HG02610 (cell line): ENCODE data around the gene ZNF236.
A peak's percentile ranks its signal among the peaks of the same experiment; 100 is the strongest.

Experiments
- ATAC-seq: cut with Tn5 transposase; IDR thresholded peaks from one replicate; pipeline ENCODE4 v1.9.1; 2021; ENCODE audit warnings: mild to moderate bottlenecking, moderate library complexity; ENCODE audit not compliant: unreplicated experiment

ZNF236 gene

GRCh38 chr18:76967721-76968472 is 145.5 kb downstream of the ZNF236 start:
- ATAC-seq = no peak

- ATAC-seq = no peak
Measured at GRCh38 chr18:76970770-76971559, 148.6 kb downstream of the ZNF236 start.

GRCh38 chr18:76972241-76972640 is 149.9 kb downstream of the ZNF236 start:
- no peak for ATAC-seq

- ATAC-seq = no peak
Measured at GRCh38 chr18:76972846-76973519, 150.6 kb downstream of the ZNF236 start.

GRCh38 chr18:76973520-76974266 is 151.3 kb downstream of the ZNF236 start:
- ATAC-seq = no peak

GRCh38 chr18:76974386-76974785 is 152.0 kb downstream of the ZNF236 start:
- ATAC-seq = no peak

- ATAC-seq = no peak
Measured at GRCh38 chr18:76975577-76976110, 153.3 kb downstream of the ZNF236 start.

- ATAC-seq = no peak
Measured at GRCh38 chr18:76977108-76977621, 154.8 kb downstream of the ZNF236 start.

- ATAC-seq = no peak
Measured at GRCh38 chr18:76977684-76978232, 155.4 kb downstream of the ZNF236 start.

GRCh38 chr18:76978616-76979015 is 156.3 kb downstream of the ZNF236 start:
- ATAC-seq = no peak

GRCh38 chr18:76979111-76979751 is 156.9 kb downstream of the ZNF236 start:
- no peak for ATAC-seq

- no peak for ATAC-seq
Measured at GRCh38 chr18:76979906-76980305, 157.5 kb downstream of the ZNF236 start.

GRCh38 chr18:76980663-76981395 is 158.5 kb downstream of the ZNF236 start:
- ATAC-seq = peak; percentile 28

GRCh38 chr18:76981396-76981968 is 159.1 kb downstream of the ZNF236 start:
- ATAC-seq = peak; percentile 49

- no peak for ATAC-seq
Measured at GRCh38 chr18:76982038-76982437, 159.7 kb downstream of the ZNF236 start.

- peak; percentile 68 for ATAC-seq
Measured at GRCh38 chr18:76982841-76983583, 160.7 kb downstream of the ZNF236 start.

GRCh38 chr18:76983613-76984051 is 161.3 kb downstream of the ZNF236 start:
- no peak for ATAC-seq
